ENCODE measurements around the gene MKS1.

Gene MKS1

GRCh38 chr17:58196610-58197009 is 22.4 kb downstream of the MKS1 start:
- no peak for FAIRE-seq

- FAIRE-seq = no peak
Observed at GRCh38 chr17:58195518-58196123, 23.4 kb downstream of the MKS1 start.

- no peak for FAIRE-seq
Observed at GRCh38 chr17:58193641-58194255, 25.3 kb downstream of the MKS1 start.

GRCh38 chr17:58192612-58193011 is 26.4 kb downstream of the MKS1 start, which contains the start of gene EPX:
EPX (plus strand) TSS chr17:58192726; CDS start chr17:58192847, 121 bp downstream.
- FAIRE-seq = no peak

GRCh38 chr17:58191241-58191896 is 27.7 kb downstream of the MKS1 start:
- FAIRE-seq = no peak

GRCh38 chr17:58189436-58190146 is 29.5 kb downstream of the MKS1 start:
- no peak for FAIRE-seq

- FAIRE-seq = no peak
Observed at GRCh38 chr17:58187675-58188074, 31.4 kb downstream of the MKS1 start.

- FAIRE-seq = no peak
Observed at GRCh38 chr17:58187063-58187462, 32.0 kb downstream of the MKS1 start.

- FAIRE-seq = no peak
Observed at GRCh38 chr17:58186591-58186990, 32.5 kb downstream of the MKS1 start.

GRCh38 chr17:58184986-58185761 is 33.9 kb downstream of the MKS1 start:
- FAIRE-seq = no peak

GRCh38 chr17:58184308-58184985 is 34.6 kb downstream of the MKS1 start:
- FAIRE-seq = no peak

GRCh38 chr17:58183514-58183913 is 35.5 kb downstream of the MKS1 start:
- FAIRE-seq = no peak

- FAIRE-seq = no peak
Observed at GRCh38 chr17:58181796-58182195, 37.3 kb downstream of the MKS1 start.

GRCh38 chr17:58176200-58176599 is 42.9 kb downstream of the MKS1 start:
- FAIRE-seq = no peak

- no peak for FAIRE-seq
Observed at GRCh38 chr17:58174871-58175270, 44.2 kb downstream of the MKS1 start.

GRCh38 chr17:58172369-58173071 is 46.5 kb downstream of the MKS1 start:
- FAIRE-seq = no peak

- no peak for FAIRE-seq
Observed at GRCh38 chr17:58170622-58171021, 48.4 kb downstream of the MKS1 start.

- FAIRE-seq = no peak
Observed at GRCh38 chr17:58166682-58167081, 52.4 kb downstream of the MKS1 start, which contains the start of gene OR4D2. OR4D2 (plus strand) TSS chr17:58166982; CDS start chr17:58169656, 2,674 bp downstream.

GRCh38 chr17:58165981-58166380 is 53.1 kb downstream of the MKS1 start:
- FAIRE-seq = no peak

GRCh38 chr17:58161566-58161965 is 57.5 kb downstream of the MKS1 start:
- no peak for FAIRE-seq

- no peak for FAIRE-seq
Observed at GRCh38 chr17:58158181-58158580, 60.9 kb downstream of the MKS1 start.
